Vagina (tissue), 2 donors: ENCODE data around the gene ETNK2.

Experiments
- POLR2AphosphoS5 ChIP-seq, 2 donors: sonication (generic); formaldehyde crosslinking; IDR thresholded peaks; one replicate each; pipeline ENCODE4 v1.9.0; 2017; ENCODE audit warnings: antibody characterized with exemption in 2 of 2, mild to moderate bottlenecking in 2 of 2, low read depth in 1 of 2; ENCODE audit not compliant: insufficient read depth in 1 of 2
- TF ChIP-seq, protein P1 (sequence below), 3 experiments: fragments of 450-650 bp in 2 of 3; fragments of 200-600 bp in 1 of 3; sonication (generic) in 1 of 3; IDR thresholded peaks; one replicate each; pipeline ENCODE4 v1.5.1; 2017 to 2019; ENCODE audit warnings: antibody characterized with exemption in 3 of 3, mild to moderate bottlenecking in 2 of 3, moderate library complexity in 2 of 3

DNA sequence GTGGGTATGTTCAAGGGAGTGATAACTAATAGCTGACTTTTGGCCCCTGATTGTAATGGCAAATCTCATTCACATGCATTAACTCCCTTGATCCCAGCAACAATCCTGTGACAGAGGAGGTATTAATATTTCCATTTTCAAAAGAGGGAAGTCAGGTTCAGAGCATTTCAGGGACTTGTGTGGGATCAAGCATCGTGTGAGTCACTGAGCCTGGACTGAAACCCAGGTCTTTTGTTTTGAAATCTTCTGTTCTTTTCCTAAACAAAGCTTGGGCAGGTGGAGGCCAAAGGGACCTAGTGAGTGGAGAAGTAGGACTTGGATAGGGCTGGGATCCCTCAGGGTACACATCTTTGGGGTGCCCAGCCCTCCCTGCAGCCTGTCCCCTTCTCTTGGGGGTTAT is 37.9 kb downstream of the ETNK2 start:
- no peak for TF ChIP-seq POLR2AphosphoS5 (IDR thresholded peaks at IDR 0.05; ENCODE audit: insufficient read depth in 1 of 2, low read depth in 1 of 2)
- TF ChIP-seq, protein P1, sequence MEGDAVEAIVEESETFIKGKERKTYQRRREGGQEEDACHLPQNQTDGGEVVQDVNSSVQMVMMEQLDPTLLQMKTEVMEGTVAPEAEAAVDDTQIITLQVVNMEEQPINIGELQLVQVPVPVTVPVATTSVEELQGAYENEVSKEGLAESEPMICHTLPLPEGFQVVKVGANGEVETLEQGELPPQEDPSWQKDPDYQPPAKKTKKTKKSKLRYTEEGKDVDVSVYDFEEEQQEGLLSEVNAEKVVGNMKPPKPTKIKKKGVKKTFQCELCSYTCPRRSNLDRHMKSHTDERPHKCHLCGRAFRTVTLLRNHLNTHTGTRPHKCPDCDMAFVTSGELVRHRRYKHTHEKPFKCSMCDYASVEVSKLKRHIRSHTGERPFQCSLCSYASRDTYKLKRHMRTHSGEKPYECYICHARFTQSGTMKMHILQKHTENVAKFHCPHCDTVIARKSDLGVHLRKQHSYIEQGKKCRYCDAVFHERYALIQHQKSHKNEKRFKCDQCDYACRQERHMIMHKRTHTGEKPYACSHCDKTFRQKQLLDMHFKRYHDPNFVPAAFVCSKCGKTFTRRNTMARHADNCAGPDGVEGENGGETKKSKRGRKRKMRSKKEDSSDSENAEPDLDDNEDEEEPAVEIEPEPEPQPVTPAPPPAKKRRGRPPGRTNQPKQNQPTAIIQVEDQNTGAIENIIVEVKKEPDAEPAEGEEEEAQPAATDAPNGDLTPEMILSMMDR (IDR thresholded peaks at IDR 0.05) = no peak
